Measurements from ENCODE around the gene PRODH. TPM values are rescaled to one million over a fixed set of nuclear protein-coding genes. Genes with fewer than 3 reads are reported as not detected.

PRODH gene, protein sequence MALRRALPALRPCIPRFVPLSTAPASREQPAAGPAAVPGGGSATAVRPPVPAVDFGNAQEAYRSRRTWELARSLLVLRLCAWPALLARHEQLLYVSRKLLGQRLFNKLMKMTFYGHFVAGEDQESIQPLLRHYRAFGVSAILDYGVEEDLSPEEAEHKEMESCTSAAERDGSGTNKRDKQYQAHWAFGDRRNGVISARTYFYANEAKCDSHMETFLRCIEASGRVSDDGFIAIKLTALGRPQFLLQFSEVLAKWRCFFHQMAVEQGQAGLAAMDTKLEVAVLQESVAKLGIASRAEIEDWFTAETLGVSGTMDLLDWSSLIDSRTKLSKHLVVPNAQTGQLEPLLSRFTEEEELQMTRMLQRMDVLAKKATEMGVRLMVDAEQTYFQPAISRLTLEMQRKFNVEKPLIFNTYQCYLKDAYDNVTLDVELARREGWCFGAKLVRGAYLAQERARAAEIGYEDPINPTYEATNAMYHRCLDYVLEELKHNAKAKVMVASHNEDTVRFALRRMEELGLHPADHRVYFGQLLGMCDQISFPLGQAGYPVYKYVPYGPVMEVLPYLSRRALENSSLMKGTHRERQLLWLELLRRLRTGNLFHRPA
- total RNA-seq (1 to 10 TPM in 3 of 7 donors, under 1 TPM in 1, not detected in 3; 0.66 to 4.0 (median 1.5) TPM), polyA plus RNA-seq (under 1 TPM; 0.55 to 0.70 (median 0.63) TPM)
- long read RNA-seq, donor 1 = 0 reads
- long read RNA-seq, donor 2 = 0 reads

GRCh38 chr22:18935889-18936529 is at the start of gene PRODH:
Gene PRODH, minus strand, starts transcription at chr22:18936293. Its CDS starts 6 bp downstream, at chr22:18936287.
- no peak for DNase-seq
- no peak for TF ChIP-seq POLR2AphosphoS5 (IDR thresholded peaks at IDR 0.05)
- TF ChIP-seq POLR2A (IDR thresholded peaks at IDR 0.05) = no peak
- TF ChIP-seq CTCF (IDR thresholded peaks at IDR 0.05 in 8 of 11, conservative IDR thresholded peaks at IDR 0.05 in 3 of 11) = no peak
- Histone ChIP-seq H3K36me3 (no peaks in the 10 kb centered on the region), H3K4me3 (no peak within 1 kb of the TSS), H3K27me3 (replicated peaks in 1 of 7) (no peaks in the 10 kb centered on the region), H3K27ac (no peak within 1 kb of the TSS), H3K4me1 (no peaks in the 10 kb centered on the region), H3K9me3 (no peaks in the 10 kb centered on the region)
- no CpG with 5 or more reads among the region's 67 CpGs for WGBS, 5 donors
- intact Hi-C loops (cut with DNase I; ENCODE audit: low total_unique reads) = no loop called here

DNA sequence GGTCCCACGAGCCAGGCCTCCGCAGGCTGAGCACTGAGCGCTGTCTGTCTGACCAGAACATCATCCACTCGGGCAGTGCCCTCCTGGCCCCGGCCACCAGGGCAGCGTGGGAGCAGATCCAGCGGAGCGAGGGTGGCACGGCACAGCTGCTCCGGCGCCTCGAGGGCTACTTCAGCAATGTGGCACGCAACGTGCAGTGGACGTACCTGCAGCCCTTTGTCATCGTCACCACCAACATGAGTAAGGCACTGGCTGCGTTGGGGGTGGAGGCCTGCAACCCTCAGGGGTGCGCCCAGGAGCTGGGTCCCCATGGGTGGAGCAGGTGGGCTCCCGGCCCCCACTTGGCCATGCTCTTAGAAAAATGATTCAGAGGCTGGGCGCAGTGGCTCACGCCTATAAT is 49.7 kb upstream of the PRODH start:
- Histone ChIP-seq H3K9me3 (peaks cover 0 to 11% (median 7%) of the 10 kb centered on the region in 8 donors), H3K27ac (no peak overlapping the region), H3K36me3 (no peaks in the 10 kb centered on the region), H3K4me1 (no peaks in the 10 kb centered on the region), H3K27me3 (replicated peaks in 1 of 7) (peaks cover 0 to 4% (median 0%) of the 10 kb centered on the region in 7 donors), H3K4me3 (no peak overlapping the region)
- intact Hi-C loops (cut with DNase I; ENCODE audit: low total_unique reads) = no loop called here
- 91 to 95% (median 93%) methylated on average over 18 to 21 of the region's 21 CpGs for WGBS, 5 donors
- no peak for DNase-seq
- TF ChIP-seq CTCF (IDR thresholded peaks at IDR 0.05 in 8 of 11, conservative IDR thresholded peaks at IDR 0.05 in 3 of 11) = no peak
- no peak for TF ChIP-seq POLR2AphosphoS5 (IDR thresholded peaks at IDR 0.05)

GRCh38 chr22:18984564-18984963 is 48.5 kb upstream of the PRODH start:
- Histone ChIP-seq H3K36me3 (no peaks in the 10 kb centered on the region), H3K27me3 (replicated peaks in 1 of 7) (no peaks in the 10 kb centered on the region), H3K4me1 (no peaks in the 10 kb centered on the region), H3K27ac (no peak overlapping the region), H3K9me3 (peaks cover 0 to 23% (median 18%) of the 10 kb centered on the region in 8 donors), H3K4me3 (no peak overlapping the region)
- no peak for TF ChIP-seq POLR2AphosphoS5 (IDR thresholded peaks at IDR 0.05)
- TF ChIP-seq POLR2A (IDR thresholded peaks at IDR 0.05) = no peak
- TF ChIP-seq CTCF (IDR thresholded peaks at IDR 0.05 in 8 of 11, conservative IDR thresholded peaks at IDR 0.05 in 3 of 11) = no peak
- intact Hi-C loops (cut with DNase I; ENCODE audit: low total_unique reads) = no loop called here
- DNase-seq = no peak
- WGBS, 5 donors = 81 to 90% (median 87%) methylated on average over 10 of the region's 10 CpGs

All from spleen (tissue), 13 donors.